GM20000 (cell line): ENCODE data around the gene ZBED1.
"Not testable (repeated sequence)": the region's sequence is repeated elsewhere in the genome, so short reads cannot be mapped to it uniquely, and the experiment has no call there.

Experiments
- DNase-seq: peaks from one replicate; pipeline ENCODE4 v3.0.0; 2012; ENCODE audit warnings: low spot score
- TF ChIP-seq, protein P1 (sequence below): IDR thresholded peaks from 2 replicates; pipeline ENCODE4 v1.5.1; 2012; ENCODE audit warnings: mild to moderate bottlenecking, control low read depth; ENCODE audit errors: extremely low read depth, missing control alignments

ZBED1 gene

DNA sequence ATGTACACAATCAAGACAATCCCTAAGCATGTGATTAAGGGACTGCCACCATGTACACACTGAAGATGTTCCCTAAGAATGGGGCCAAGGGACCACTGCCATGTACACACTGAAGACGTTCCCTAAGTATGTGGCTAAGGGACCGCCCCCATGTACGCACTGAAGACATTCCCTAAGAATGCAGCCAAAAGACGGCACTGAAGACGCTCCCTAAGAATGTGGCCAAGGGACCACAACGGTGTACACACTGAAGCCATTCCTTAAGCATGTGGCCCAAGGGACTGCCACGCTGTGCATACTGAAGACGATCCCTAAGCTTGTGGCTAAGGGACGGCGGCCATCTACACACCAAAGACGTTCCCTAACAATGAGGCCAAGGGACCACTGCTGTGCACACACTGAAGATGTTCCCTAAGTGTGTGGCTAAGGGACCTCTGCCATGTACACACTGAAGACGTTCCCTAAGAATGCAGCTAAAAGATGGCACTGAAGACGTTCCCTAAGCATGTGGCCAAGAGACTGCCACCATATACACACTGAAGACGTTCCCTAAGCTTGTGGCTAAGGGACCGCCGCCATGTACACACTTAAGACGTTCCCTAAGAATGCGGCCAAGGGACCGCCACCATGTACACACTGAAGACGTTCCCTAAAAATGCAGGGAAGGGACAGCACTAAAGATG, 26.4 kb downstream of the ZBED1 start:
- TF ChIP-seq, protein P1, sequence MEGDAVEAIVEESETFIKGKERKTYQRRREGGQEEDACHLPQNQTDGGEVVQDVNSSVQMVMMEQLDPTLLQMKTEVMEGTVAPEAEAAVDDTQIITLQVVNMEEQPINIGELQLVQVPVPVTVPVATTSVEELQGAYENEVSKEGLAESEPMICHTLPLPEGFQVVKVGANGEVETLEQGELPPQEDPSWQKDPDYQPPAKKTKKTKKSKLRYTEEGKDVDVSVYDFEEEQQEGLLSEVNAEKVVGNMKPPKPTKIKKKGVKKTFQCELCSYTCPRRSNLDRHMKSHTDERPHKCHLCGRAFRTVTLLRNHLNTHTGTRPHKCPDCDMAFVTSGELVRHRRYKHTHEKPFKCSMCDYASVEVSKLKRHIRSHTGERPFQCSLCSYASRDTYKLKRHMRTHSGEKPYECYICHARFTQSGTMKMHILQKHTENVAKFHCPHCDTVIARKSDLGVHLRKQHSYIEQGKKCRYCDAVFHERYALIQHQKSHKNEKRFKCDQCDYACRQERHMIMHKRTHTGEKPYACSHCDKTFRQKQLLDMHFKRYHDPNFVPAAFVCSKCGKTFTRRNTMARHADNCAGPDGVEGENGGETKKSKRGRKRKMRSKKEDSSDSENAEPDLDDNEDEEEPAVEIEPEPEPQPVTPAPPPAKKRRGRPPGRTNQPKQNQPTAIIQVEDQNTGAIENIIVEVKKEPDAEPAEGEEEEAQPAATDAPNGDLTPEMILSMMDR = no peak
- DNase-seq = no peak

DNA sequence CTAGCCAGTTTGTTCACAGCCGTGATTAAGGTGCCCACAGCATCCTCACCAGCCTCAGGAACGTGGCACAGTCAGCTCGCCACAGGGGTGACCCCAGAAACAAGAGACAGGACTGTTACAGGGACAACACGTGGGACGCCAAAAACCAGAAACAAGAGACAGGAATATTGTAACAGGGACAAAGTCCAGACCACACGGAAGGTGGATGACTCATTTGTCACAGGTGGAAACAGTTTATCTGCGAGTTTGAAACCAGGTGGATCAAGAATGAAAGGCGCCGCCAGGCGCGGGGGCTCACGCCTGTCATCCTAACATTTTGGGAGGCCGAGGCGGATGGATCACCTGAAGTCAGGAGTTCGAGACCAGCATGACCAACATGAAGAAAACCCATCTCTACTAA, 27.7 kb downstream of the ZBED1 start:
- not testable (repeated sequence) for DNase-seq

DNA sequence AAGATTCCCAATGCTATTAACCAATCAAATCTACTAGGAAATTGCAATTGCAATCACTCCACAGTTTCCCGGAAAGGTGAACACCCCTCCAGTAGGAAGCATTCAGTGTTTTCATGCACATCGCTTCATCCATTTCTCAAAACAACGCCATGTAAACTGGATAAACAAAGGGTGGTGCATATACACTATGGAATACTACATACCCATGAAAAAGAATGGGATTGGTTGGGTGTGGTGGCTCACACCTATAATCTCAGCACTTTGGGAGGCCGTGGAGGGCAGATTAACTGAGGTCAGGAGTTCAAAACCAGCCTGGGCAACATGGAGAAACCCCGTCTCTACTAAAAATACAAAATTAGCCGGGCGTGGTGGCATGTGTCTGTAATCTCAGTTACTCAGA, 29.1 kb downstream of the ZBED1 start:
- TF ChIP-seq, protein P1 = no peak
- no peak for DNase-seq

DNA sequence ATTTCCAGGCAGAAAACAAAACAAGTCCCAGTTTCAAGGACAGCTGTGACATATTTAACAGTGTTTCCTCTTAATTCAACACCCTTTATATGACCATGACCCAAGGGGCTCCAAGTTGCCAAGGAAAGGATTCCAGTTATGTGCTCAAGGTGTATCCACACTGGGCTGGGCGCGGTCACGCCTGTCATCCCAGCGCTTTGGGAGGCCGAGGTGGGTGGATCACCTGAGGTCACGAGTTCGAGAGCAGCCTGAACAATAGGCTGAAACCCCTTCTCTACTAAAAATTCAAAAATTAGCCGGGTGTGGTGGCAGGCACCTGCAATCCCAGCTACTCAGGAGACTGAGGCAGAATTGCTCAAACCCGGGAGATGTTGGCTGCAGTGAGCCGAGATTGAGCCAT, 29.6 kb downstream of the ZBED1 start:
- DNase-seq = not testable (repeated sequence)

DNA sequence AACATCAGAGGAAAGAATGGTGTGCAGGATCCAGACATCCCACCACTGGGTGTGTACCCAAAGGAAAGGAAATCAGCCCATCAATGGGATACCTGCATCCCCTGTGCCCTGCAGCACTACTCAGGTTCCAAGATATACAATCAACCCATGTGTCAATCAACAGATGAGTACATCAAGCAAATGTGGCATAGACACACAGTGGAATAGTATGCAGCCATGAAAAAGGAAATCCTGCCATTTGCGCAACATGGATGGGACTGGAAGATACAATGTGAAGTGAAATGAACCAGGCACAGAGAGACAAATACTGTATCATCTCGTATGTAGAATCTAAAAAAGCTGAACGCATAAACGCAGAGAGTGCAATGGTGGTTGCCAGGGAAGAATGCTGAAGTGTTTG, 30.9 kb downstream of the ZBED1 start:
- not testable (repeated sequence) for DNase-seq

DNA sequence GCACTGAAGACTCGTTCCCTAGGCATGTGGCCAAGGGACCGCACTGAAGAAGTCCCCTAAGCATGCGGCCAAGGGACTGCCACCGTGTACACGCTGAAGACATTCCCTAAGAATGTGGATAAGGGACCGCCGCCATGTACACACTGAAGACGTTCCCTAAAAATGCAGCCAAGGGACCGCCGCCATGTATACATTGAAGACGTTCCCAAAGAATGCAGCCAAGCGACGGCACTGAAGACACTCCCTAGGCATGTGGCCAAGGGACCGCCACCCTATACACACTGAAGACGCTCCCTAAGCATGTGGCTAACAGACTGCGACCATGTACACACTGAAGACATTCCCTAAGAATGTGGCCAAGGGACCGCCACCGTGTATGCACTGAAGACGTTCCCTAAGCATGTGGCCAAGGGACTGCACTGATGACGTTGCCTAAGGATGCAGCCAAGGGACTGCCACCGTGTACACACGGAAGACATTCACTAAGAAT, 31.5 kb downstream of the ZBED1 start:
- DNase-seq = no peak
- TF ChIP-seq, protein P1 = no peak

DNA sequence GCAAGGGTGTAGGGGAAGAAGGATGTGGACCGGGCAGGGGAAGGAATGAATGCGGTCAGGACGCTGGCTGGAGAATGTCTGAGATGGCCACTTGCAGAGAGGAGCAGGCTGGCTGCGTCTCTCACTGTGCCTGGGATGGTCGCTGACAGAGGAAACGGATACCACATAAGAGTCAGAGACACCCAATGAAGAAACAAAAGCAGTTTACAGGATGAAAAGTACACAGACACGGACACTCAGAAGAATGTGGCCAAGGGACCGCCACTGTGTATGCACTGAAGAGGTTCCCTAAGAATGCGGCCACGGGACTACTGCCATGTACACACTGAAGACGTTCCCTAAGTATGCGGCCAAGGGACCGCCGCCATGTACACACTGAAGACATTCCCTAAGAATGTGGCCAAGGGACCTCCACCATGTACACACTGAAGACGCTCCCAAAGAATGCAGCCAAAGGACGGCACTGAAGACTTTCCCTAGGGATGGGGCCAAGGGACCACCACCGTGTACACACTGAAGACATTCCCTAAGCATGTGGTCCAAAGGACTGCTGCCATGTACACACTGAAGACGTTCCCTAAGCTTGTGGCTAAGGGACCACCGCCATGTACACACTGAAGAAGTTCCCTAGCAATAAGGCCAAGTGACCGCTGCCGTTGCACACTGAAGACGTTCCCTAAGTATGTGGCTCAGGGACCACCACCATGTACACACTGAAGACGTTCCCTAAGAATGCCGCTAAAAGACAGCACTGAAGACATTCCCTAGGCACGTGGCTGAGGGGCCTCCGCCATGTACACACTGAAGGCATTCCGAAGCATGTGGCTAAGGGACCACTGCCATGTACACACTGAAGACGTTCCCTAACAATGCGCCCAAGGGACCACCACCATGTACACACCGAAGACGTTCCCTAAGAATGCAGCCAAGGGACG, 32.2 kb downstream of the ZBED1 start:
- TF ChIP-seq, protein P1 = no peak

DNA sequence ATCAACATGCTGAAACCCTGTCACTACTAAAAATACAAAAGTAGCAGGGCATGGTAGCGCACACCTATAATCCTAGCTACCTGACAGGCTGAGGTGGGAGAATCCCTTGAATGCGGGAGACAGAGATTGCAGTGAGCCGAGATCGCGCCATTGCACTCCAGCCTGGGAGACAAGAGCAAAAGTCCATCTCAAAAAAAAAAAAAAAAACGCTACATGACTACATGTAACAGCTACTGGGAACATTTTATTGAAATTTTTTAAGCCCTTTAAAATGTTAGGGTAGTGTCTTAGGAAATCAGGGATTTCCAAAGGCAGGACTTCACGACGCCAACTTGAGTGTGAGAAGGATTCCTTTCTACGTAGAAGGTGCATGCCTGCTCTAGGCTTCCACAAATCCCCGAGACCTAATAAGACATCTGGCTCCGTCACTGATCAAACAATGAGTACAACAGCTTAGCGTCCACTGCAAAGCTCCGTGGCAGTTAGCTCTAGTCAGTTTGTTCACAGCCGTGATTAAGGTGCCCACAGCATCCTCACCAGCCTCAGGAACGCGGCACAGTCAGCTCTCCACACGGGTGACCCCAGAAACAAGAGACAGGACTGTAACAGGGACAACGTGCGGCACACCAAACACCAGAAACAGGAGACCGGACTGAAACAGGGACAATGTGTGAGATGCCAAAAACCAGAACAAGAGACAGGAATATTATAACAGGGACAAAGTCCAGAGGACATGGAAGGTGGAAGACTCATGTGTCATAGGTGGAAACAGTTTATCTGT, 33.7 kb downstream of the ZBED1 start:
- TF ChIP-seq, protein P1 = no peak
- no peak for DNase-seq

More for the DNA sequence above, 32.2 kb downstream of the ZBED1 start:
- DNase-seq = no peak
